B cell (primary cell): ENCODE results near the gene EFCC1. TPM values are rescaled to one million over a fixed set of nuclear protein-coding genes. Genes with fewer than 3 reads are reported as not detected.

Source experiments
- ATAC-seq: fragments of 200-7000 bp; cut with Tn5 transposase; one replicate; pipeline ENCODE4 v1.10.0; 2021; ENCODE audit warnings: low read depth, mild to moderate bottlenecking, moderate number of reproducible peaks, moderate library complexity
- CTCF ChIA-PET: fragments of 350-600 bp; sonication (Branson Sonifier 250); formaldehyde crosslinking; loops from one replicate; lab custom pipeline; 2021; ENCODE audit warnings: antibody characterized with exemption, inconsistent platforms; lab: Charles Lee
- POLR2A ChIA-PET: fragments of 350-600 bp; sonication (Branson Sonifier 250); formaldehyde crosslinking; loops from one replicate; lab custom pipeline; 2021; ENCODE audit warnings: antibody characterized with exemption; lab: Charles Lee
- DNase-seq: peaks from one replicate; pipeline ENCODE4 v3.0.0; 2013
- H2AFZ ChIP-seq: 2 replicates; pipeline ENCODE4 v1.6.1; 2012; ENCODE audit warnings: mild to moderate bottlenecking, low read depth, low read length; ENCODE audit not compliant: insufficient read depth, poor library complexity, severe bottlenecking
- H3K27ac ChIP-seq, 2 donors: 1 replicate in 1 of 2; 2 replicates in 1 of 2; pipeline ENCODE4 v1.5.1; 2012 to 2013; ENCODE audit warnings: low read length in 2 of 2, mild to moderate bottlenecking in 2 of 2, moderate library complexity in 1 of 2
- H3K27me3 ChIP-seq, 4 experiments: fragments of 200-600 bp in 1 of 4; sonication (generic) in 1 of 4; replicated peaks in 1 of 4; 1 replicate in 2 of 4; 2 replicates in 2 of 4; pipeline versions ENCODE4 v1.6.1 to v1.7.0; 2013 to 2016; ENCODE audit warnings: low read length in 3 of 4, mild to moderate bottlenecking in 2 of 4, mixed read lengths in 1 of 4, moderate library complexity in 1 of 4; ENCODE audit not compliant: insufficient read depth in 4 of 4, control insufficient read depth in 3 of 4; ENCODE audit errors: control extremely low read depth in 1 of 4
- H3K36me3 ChIP-seq, 2 experiments: replicated peaks in 1 of 2; 1 replicate in 1 of 2; 2 replicates in 1 of 2; pipeline versions ENCODE4 v1.6.1 to v1.7.1; 2013; ENCODE audit warnings: low read length in 1 of 2; ENCODE audit not compliant: insufficient read depth in 2 of 2, control insufficient read depth in 1 of 2; ENCODE audit errors: control extremely low read depth in 1 of 2, extremely low read depth in 1 of 2
- H3K4me1 ChIP-seq, 2 donors: fragments of 200-600 bp in 1 of 2; sonication (generic) in 1 of 2; 1 replicate in 1 of 2; 2 replicates in 1 of 2; pipeline versions ENCODE4 v1.5.1 to v1.6.1; 2013 to 2017; ENCODE audit warnings: low read length in 2 of 2; ENCODE audit not compliant: control insufficient read depth in 2 of 2, insufficient read depth in 2 of 2
- H3K4me2 ChIP-seq: replicated peaks from 2 replicates; pipeline ENCODE3; 2012; ENCODE audit warnings: mild to moderate bottlenecking, low read depth, low read length; ENCODE audit not compliant: poor library complexity, severe bottlenecking
- H3K4me3 ChIP-seq, 5 experiments: fragments of 200-600 bp in 1 of 5; sonication (generic) in 1 of 5; 1 replicate in 3 of 5; 2 replicates in 2 of 5; pipeline versions ENCODE4 v1.5.1 to v1.7.0; 2011 to 2016; ENCODE audit warnings: low read length in 4 of 5, mild to moderate bottlenecking in 4 of 5, low read depth in 2 of 5, control low read depth in 1 of 5, moderate library complexity in 1 of 5; ENCODE audit not compliant: insufficient read depth in 1 of 5; ENCODE audit errors: control extremely low read depth in 1 of 5, extremely low read depth in 1 of 5
- H3K79me2 ChIP-seq: fragments of 200-600 bp; sonication (generic); one replicate; pipeline ENCODE4 v1.6.0; 2016; ENCODE audit warnings: low read length; ENCODE audit not compliant: control insufficient read depth, insufficient read depth
- H3K9ac ChIP-seq: fragments of 200-600 bp; sonication (generic); 2 replicates; pipeline ENCODE4 v1.6.1; 2017; ENCODE audit warnings: mild to moderate bottlenecking, low read length, moderate library complexity
- H3K9me3 ChIP-seq, 3 donors: one replicate each; pipeline versions ENCODE4 v1.6.1 to v1.7.1; 2013; ENCODE audit warnings: low read length in 2 of 3; ENCODE audit not compliant: control insufficient read depth in 2 of 3, insufficient read depth in 1 of 3; ENCODE audit errors: control extremely low read depth in 1 of 3
- H4K20me1 ChIP-seq: 2 replicates; pipeline ENCODE4 v1.6.0; 2012; ENCODE audit warnings: mild to moderate bottlenecking, low read length; ENCODE audit not compliant: insufficient read depth, control insufficient read depth, poor library complexity, severe bottlenecking
- H3K27ac Mint-ChIP-seq: one replicate; pipeline ENCODE4 v1.8.0; 2021; ENCODE audit warnings: mixed read lengths
- H3K27me3 Mint-ChIP-seq: one replicate; pipeline ENCODE4 v1.8.0; 2021; ENCODE audit warnings: mixed read lengths
- H3K4me1 Mint-ChIP-seq: one replicate; pipeline ENCODE4 v1.8.0; 2021; ENCODE audit warnings: mixed read lengths
- H3K4me3 Mint-ChIP-seq: one replicate; pipeline ENCODE4 v1.8.0; 2021; ENCODE audit warnings: mixed read lengths
- H3K9me3 Mint-ChIP-seq: one replicate; pipeline ENCODE4 v1.8.0; 2022; ENCODE audit warnings: mixed read lengths; ENCODE audit not compliant: insufficient read depth
- CTCF ChIP-seq: fragments of 200-600 bp; IDR thresholded peaks from one replicate; pipeline ENCODE4 v1.8.0; 2022; ENCODE audit warnings: antibody characterized with exemption, mild to moderate bottlenecking
- EZH2 ChIP-seq: IDR thresholded peaks from 2 replicates; pipeline ENCODE4 v1.6.1; 2012; ENCODE audit warnings: borderline replicate concordance, low read depth, mild to moderate bottlenecking, moderate library complexity, low read length; ENCODE audit not compliant: insufficient read depth, poor library complexity, severe bottlenecking
- WGBS: methylation state at CpG from one replicate; pipeline ENCODE4 v1.1.5; 2013; ENCODE audit warnings: missing lambda C conversion rate; ENCODE audit not compliant: insufficient coverage; 5-methylcytosine and 5-hydroxymethylcytosine counted together
- intact Hi-C: fragments of 100-400 bp; cut with micrococcal nuclease; formaldehyde crosslinking; loops from one replicate; pipeline ENCODE4 v1.10.0; 2022
- polyA plus RNA-seq: library from polyadenylated mRNA; depleted of rRNA; stranded (reverse); fragments of >200 nt; gene quantifications from 2 replicates; pipeline ENCODE4 v1.2.3, GENCODE V29; 2012
- total RNA-seq, 2 donors: library from RNA; stranded (reverse); fragments of 120-200 nt in 1 of 2; gene quantifications; 1 replicate in 1 of 2; 2 replicates in 1 of 2; pipeline versions ENCODE4 v1.2.3 to v1.2.4, GENCODE V29; 2013 to 2022

EFCC1 gene
- total and polyA plus RNA-seq, 2 donors (not counting 1 experiment from before 2014, with no cell fraction given): 0.06 TPM; not detected in 1

- H3K27me3 Mint-ChIP-seq: no peaks in the 10 kb centered on the region
- ATAC-seq (no peak), DNase-seq (no peak)
- CTCF ChIA-PET: no interaction called here
- Histone ChIP-seq H4K20me1 (no peaks in the 10 kb centered on the region), H3K4me1 (no peaks in the 10 kb centered on the region), H3K4me3 (no peak overlapping the region), H3K27me3 (no peaks in the 10 kb centered on the region), H2AFZ (no peak overlapping the region), H3K9me3 (no peaks in the 10 kb centered on the region), H3K27ac (no peak overlapping the region), H3K4me2 (no peak overlapping the region), H3K36me3 (no peaks in the 10 kb centered on the region), H3K79me2 (no peaks in the 10 kb centered on the region), H3K9ac (no peak overlapping the region)
- no peak overlapping the region for H3K4me3 Mint-ChIP-seq
- POLR2A ChIA-PET: no interaction called here
- no peak overlapping the region for H3K27ac Mint-ChIP-seq
- no peaks in the 10 kb centered on the region for H3K9me3 Mint-ChIP-seq
- no peaks in the 10 kb centered on the region for H3K4me1 Mint-ChIP-seq
- 90% methylated on average over 6 of the region's 9 CpGs for WGBS
- TF ChIP-seq CTCF: no peak
- TF ChIP-seq EZH2: no peak
- intact Hi-C loops: no loop called here
These were observed 80.9 kb downstream of the EFCC1 start for GRCh38 chr3:129082026-129082425.

GRCh38 chr3:129084501-129084900, 83.4 kb downstream of the EFCC1 start:
- POLR2A ChIA-PET: no interaction called here
- no peaks in the 10 kb centered on the region for H3K4me1 Mint-ChIP-seq
- Histone ChIP-seq H3K27me3 (no peaks in the 10 kb centered on the region), H2AFZ (no peak overlapping the region), H3K4me3 (no peak overlapping the region), H4K20me1 (no peaks in the 10 kb centered on the region), H3K79me2 (no peaks in the 10 kb centered on the region), H3K36me3 (no peaks in the 10 kb centered on the region), H3K9ac (no peak overlapping the region), H3K9me3 (no peaks in the 10 kb centered on the region), H3K4me1 (no peaks in the 10 kb centered on the region), H3K27ac (no peak overlapping the region), H3K4me2 (no peak overlapping the region)
- H3K9me3 Mint-ChIP-seq: no peaks in the 10 kb centered on the region
- DNase-seq (no peak), ATAC-seq (no peak)
- WGBS: 56% methylated on average over 6 of the region's 6 CpGs
- no peaks in the 10 kb centered on the region for H3K27me3 Mint-ChIP-seq
- H3K27ac Mint-ChIP-seq: no peak overlapping the region
- TF ChIP-seq EZH2: no peak
- TF ChIP-seq CTCF: no peak
- CTCF ChIA-PET: no interaction called here
- intact Hi-C loops: no loop called here
- H3K4me3 Mint-ChIP-seq: no peak overlapping the region
